ENCODE measurements around the gene OR1N1. TPM values are rescaled to one million over a fixed set of nuclear protein-coding genes. Genes with fewer than 3 reads are reported as not detected.

OR1N1 gene
- total RNA-seq, 1 experiment from 2014 or later, result not detected

DNA sequence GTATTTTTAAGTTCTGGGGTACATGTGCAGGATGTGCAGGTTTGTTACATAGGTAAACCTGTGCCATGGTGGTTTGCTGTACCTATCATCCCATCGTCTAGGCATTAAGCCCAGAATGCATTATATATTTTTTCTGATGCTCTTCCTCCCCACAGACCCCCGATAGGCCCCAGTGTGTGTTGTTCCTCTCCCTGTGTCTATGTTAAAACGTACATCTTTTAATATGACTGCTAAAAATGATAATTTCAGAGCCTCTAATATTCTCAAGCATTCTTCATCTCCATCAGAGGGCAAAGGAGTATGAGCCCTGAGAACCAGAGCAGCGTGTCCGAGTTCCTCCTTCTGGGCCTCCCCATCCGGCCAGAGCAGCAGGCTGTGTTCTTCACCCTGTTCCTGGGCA lies 16.6 kb downstream of the OR1N1 start, which contains the start of gene OR1J2:
TSS of gene OR1J2 (plus strand) at position 301 of the 400 bp plus-strand sequence. CDS start at position 301, 0 bp downstream.
- Mint-ChIP-seq H3K4me3 (no peak within 1 kb of the TSS), H3K9me3 (peaks cover 49 to 70% of the 10 kb centered on the region in 2 experiments), H3K27ac (no peak within 1 kb of the TSS), H3K36me3 (ENCODE audit: insufficient read depth in 1 of 3, low read depth in 3 of 3) (peaks cover 0 to 8% (median 0%) of the 10 kb centered on the region in 3 experiments; a peak in 2 of 7 replicates), H3K4me1 (no peaks in the 10 kb centered on the region), H3K27me3 (ENCODE audit: low read depth) (no peaks in the 10 kb centered on the region; the same call in 1 of the 2 replicates)
- no peak within 1 kb of the TSS for H3K9ac ChIP-seq (ENCODE audit: extremely low read depth, insufficient read length, low read length)
- H3K18ac ChIP-seq (ENCODE audit: insufficient read length, low read depth, low read length), result no peak within 1 kb of the TSS
- no peak within 1 kb of the TSS for H4K8ac ChIP-seq (replicated peaks; ENCODE audit: insufficient read length, low read depth, low read length)
- H3K4ac ChIP-seq (ENCODE audit: low read depth, low read length), result no peak within 1 kb of the TSS
- H3K23me2 ChIP-seq (ENCODE audit: insufficient read length, low read depth, low read length, poor library complexity, severe bottlenecking), result no peaks in the 10 kb centered on the region
- H2BK20ac ChIP-seq (ENCODE audit: low read depth, low read length, poor library complexity, severe bottlenecking), result no peak within 1 kb of the TSS
- H3K56ac ChIP-seq (ENCODE audit: insufficient read length, low read depth, low read length), result no peak within 1 kb of the TSS
- no peak within 1 kb of the TSS for H2BK15ac ChIP-seq (ENCODE audit: low read depth, low read length)
- no peak within 1 kb of the TSS for H3T11ph ChIP-seq (ENCODE audit: low read length)
- no peak within 1 kb of the TSS for H3K14ac ChIP-seq (ENCODE audit: insufficient read depth, low read length)
- no peak within 1 kb of the TSS for H4K5ac ChIP-seq (ENCODE audit: insufficient read length, low read depth, low read length)
- no peak for DNase-seq
- H3K79me2 ChIP-seq (ENCODE audit: insufficient read depth, low read length), result no peaks in the 10 kb centered on the region
- TF ChIP-seq, protein P1, sequence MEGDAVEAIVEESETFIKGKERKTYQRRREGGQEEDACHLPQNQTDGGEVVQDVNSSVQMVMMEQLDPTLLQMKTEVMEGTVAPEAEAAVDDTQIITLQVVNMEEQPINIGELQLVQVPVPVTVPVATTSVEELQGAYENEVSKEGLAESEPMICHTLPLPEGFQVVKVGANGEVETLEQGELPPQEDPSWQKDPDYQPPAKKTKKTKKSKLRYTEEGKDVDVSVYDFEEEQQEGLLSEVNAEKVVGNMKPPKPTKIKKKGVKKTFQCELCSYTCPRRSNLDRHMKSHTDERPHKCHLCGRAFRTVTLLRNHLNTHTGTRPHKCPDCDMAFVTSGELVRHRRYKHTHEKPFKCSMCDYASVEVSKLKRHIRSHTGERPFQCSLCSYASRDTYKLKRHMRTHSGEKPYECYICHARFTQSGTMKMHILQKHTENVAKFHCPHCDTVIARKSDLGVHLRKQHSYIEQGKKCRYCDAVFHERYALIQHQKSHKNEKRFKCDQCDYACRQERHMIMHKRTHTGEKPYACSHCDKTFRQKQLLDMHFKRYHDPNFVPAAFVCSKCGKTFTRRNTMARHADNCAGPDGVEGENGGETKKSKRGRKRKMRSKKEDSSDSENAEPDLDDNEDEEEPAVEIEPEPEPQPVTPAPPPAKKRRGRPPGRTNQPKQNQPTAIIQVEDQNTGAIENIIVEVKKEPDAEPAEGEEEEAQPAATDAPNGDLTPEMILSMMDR (conservative IDR thresholded peaks at IDR 0.05), result no peak
- H3K4me2 ChIP-seq (ENCODE audit: insufficient read depth, insufficient read length, low read length), result no peak within 1 kb of the TSS
- no peak within 1 kb of the TSS for H2AFZ ChIP-seq (ENCODE audit: low read length)
- H3K9me3 ChIP-seq (ENCODE audit: control insufficient read depth, low read depth, low read length), result peaks cover 36% of the 10 kb centered on the region
- H3K27ac ChIP-seq (ENCODE audit: insufficient read length, low read depth, low read length), result no peak within 1 kb of the TSS
- WGBS (ENCODE audit: extremely low coverage, insufficient read length, low lambda C conversion rate), result no CpG with 5 or more reads among the region's 6 CpGs
- no peaks in the 10 kb centered on the region for H4K20me1 ChIP-seq (ENCODE audit: control insufficient read depth, insufficient read depth, insufficient read length)
- no peak within 1 kb of the TSS for H4K91ac ChIP-seq (ENCODE audit: insufficient read length, low read depth, low read length)
- no peaks in the 10 kb centered on the region for H3K4me1 ChIP-seq (ENCODE audit: insufficient read depth, low read length)
- no peaks in the 10 kb centered on the region for H3K79me1 ChIP-seq (ENCODE audit: insufficient read depth, low read depth, low read length, poor library complexity, severe bottlenecking)
- no peak within 1 kb of the TSS for H2BK120ac ChIP-seq (ENCODE audit: low read depth, low read length, poor library complexity, severe bottlenecking)
- no peaks in the 10 kb centered on the region for H3K27me3 ChIP-seq (ENCODE audit: insufficient read depth, low read length)
- H3K23ac ChIP-seq (ENCODE audit: insufficient read length, low read depth, low read length), result no peak within 1 kb of the TSS
- no peak within 1 kb of the TSS for H2BK5ac ChIP-seq (ENCODE audit: insufficient read length, low read length)
- no peak within 1 kb of the TSS for H2BK12ac ChIP-seq (ENCODE audit: insufficient read length, low read depth, low read length)
- no peak within 1 kb of the TSS for H2AK5ac ChIP-seq (ENCODE audit: insufficient read length, low read length)

Measured in H9 (cell line).